GM23248 (cell line): ENCODE measurements around the gene MAP3K20.

ENCODE experiments used
- EZH2 ChIP-seq: fragments of 200-600 bp; sonication (generic); IDR thresholded peaks from 2 replicates; pipeline ENCODE4 v1.6.1; 2018; ENCODE audit warnings: antibody characterized with exemption, mild to moderate bottlenecking; ENCODE audit not compliant: insufficient read depth, poor library complexity, severe bottlenecking
- EZH2phosphoT487 ChIP-seq: fragments of 200-600 bp; sonication (generic); IDR thresholded peaks from 2 replicates; pipeline ENCODE4 v1.6.1; 2018; ENCODE audit warnings: antibody characterized with exemption, moderate library complexity, mild to moderate bottlenecking, low read depth; ENCODE audit not compliant: insufficient read depth

- no peak for TF ChIP-seq EZH2
- TF ChIP-seq EZH2phosphoT487, result peak; percentile 90
Observed at GRCh38 chr2:173109253-173110188, 33.9 kb downstream of the MAP3K20 start.
